Liver (tissue), 10 donors: ENCODE results near the gene GSKIP. TPM values are rescaled to one million over a fixed set of nuclear protein-coding genes. Genes with fewer than 3 reads are reported as not detected.

ENCODE experiments used
- DNase-seq: peaks from one replicate; pipeline ENCODE4 v3.0.0-alpha.2; 2017; ENCODE audit warnings: low spot score
- H3K27ac ChIP-seq, 2 donors: one replicate each; pipeline ENCODE4 v1.7.0; 2013; ENCODE audit warnings: inconsistent platforms in 2 of 2, low read length in 2 of 2, control low read depth in 1 of 2, low read depth in 1 of 2, mild to moderate bottlenecking in 1 of 2
- H3K27me3 ChIP-seq, 4 donors: one replicate each; pipeline versions ENCODE4 v1.6.1 to v1.7.0; 2013; ENCODE audit warnings: low read length in 3 of 4, inconsistent platforms in 1 of 4, mild to moderate bottlenecking in 1 of 4, moderate library complexity in 1 of 4; ENCODE audit not compliant: control insufficient read depth in 4 of 4, insufficient read depth in 4 of 4
- H3K36me3 ChIP-seq, 4 donors: one replicate each; pipeline versions ENCODE4 v1.6.1 to v1.7.0; 2013; ENCODE audit warnings: low read length in 3 of 4, mild to moderate bottlenecking in 3 of 4, low read depth in 1 of 4, moderate library complexity in 1 of 4; ENCODE audit not compliant: control insufficient read depth in 4 of 4, insufficient read depth in 3 of 4
- H3K4me1 ChIP-seq, 4 donors: one replicate each; pipeline versions ENCODE4 v1.6.1 to v1.7.0; 2013; ENCODE audit warnings: low read length in 3 of 4, mild to moderate bottlenecking in 3 of 4, moderate library complexity in 1 of 4; ENCODE audit not compliant: control insufficient read depth in 4 of 4, insufficient read depth in 4 of 4
- H3K4me3 ChIP-seq, 3 donors: one replicate each; pipeline versions ENCODE4 v1.6.1 to v1.7.0; 2013; ENCODE audit warnings: low read length in 3 of 3, control low read depth in 1 of 3, low read depth in 1 of 3, mild to moderate bottlenecking in 1 of 3
- H3K9ac ChIP-seq, 2 donors: one replicate each; pipeline ENCODE4 v1.7.0; 2013; ENCODE audit warnings: low read length in 2 of 2, mild to moderate bottlenecking in 2 of 2, moderate library complexity in 2 of 2, control low read depth in 1 of 2, low read depth in 1 of 2
- H3K9me3 ChIP-seq, 4 donors: one replicate each; pipeline versions ENCODE4 v1.6.1 to v1.7.0; 2013; ENCODE audit warnings: low read length in 3 of 4; ENCODE audit not compliant: control insufficient read depth in 4 of 4
- CTCF ChIP-seq: fragments of 150-350 bp; IDR thresholded peaks from 2 replicates; pipeline ENCODE4 v1.5.1; 2017; ENCODE audit warnings: improper control_type of control experiment, low read depth, low read length; ENCODE audit not compliant: missing input control
- FOXA1 ChIP-seq: IDR thresholded peaks from 2 replicates; pipeline ENCODE4 v1.6.1; 2016; ENCODE audit warnings: antibody characterized with exemption
- HNF4A ChIP-seq, 2 donors: conservative IDR thresholded peaks; 2 replicates each; pipeline ENCODE4 v1.6.1; 2016; ENCODE audit warnings: antibody characterized with exemption in 2 of 2, mild to moderate bottlenecking in 2 of 2
- HNF4G ChIP-seq: IDR thresholded peaks from 2 replicates; pipeline ENCODE4 v1.6.1; 2016; ENCODE audit warnings: antibody characterized with exemption
- RAD21 ChIP-seq, 2 donors: IDR thresholded peaks; 2 replicates each; pipeline ENCODE4 v1.6.1; 2016; ENCODE audit warnings: antibody characterized with exemption in 2 of 2, mild to moderate bottlenecking in 2 of 2
- RXRA ChIP-seq, 2 donors: IDR thresholded peaks; 2 replicates each; pipeline ENCODE4 v1.6.1; 2017 to 2018; ENCODE audit warnings: antibody characterized with exemption in 2 of 2, mild to moderate bottlenecking in 1 of 2
- TAF1 ChIP-seq: conservative IDR thresholded peaks from 2 replicates; pipeline ENCODE4 v1.6.1; 2016; ENCODE audit warnings: antibody characterized with exemption, mild to moderate bottlenecking
- ZBTB33 ChIP-seq: IDR thresholded peaks from 2 replicates; pipeline ENCODE4 v1.6.1; 2016; ENCODE audit warnings: antibody characterized with exemption
- WGBS: extraction: QIAGEN DNeasy Blood & Tissue Kit; methylation state at CpG from one replicate; pipeline ENCODE4 v1.1.7; 2013; 5-methylcytosine and 5-hydroxymethylcytosine counted together
- polyA plus RNA-seq, 2 donors: library from polyadenylated mRNA; stranded (reverse) in 1 of 2; unstranded in 1 of 2; fragments of 200-250 nt in 1 of 2; fragments of >200 nt in 1 of 2; fragmentation: Nextera tagmentation in 1 of 2; extraction: Ambion mirVana in 1 of 2; gene quantifications; one replicate each; pipeline versions ENCODE4 v1.2.1 to v1.2.3, GENCODE V29; 2013 to 2015
- small RNA-seq: library from RNA; depleted of rRNA; stranded (forward); fragments of <200 nt; gene quantifications from one replicate; pipeline ENCODE3, GENCODE V24; 2014
- total RNA-seq, 2 donors: library from RNA; depleted of rRNA; stranded (reverse); fragments of >200 nt; gene quantifications; one replicate each; pipeline ENCODE4 v1.2.3, GENCODE V29; 2014
- donor health status: healthy.
- donor health status: healthy.
- donor health status: healthy.
- donor health status: healthy.
- donor health status: healthy.

Gene GSKIP
- total and polyA plus RNA-seq, 4 donors: 10.9 to 23.7 (median 14.4) TPM

GRCh38 chr14:96423446-96424108 lies 60.3 kb downstream of the GSKIP start:
- Histone ChIP-seq H3K4me1 (peaks cover 0 to 7% (median under 1%) of the 10 kb centered on the region in 4 donors), H3K9ac (peak overlapping the region in 1 of 2 donors; percentile 32), H3K4me3 (peak overlapping the region; percentile 11 to 65 (median 54)), H3K36me3 (no peaks in the 10 kb centered on the region), H3K27me3 (no peaks in the 10 kb centered on the region), H3K27ac (no peak overlapping the region), H3K9me3 (no peaks in the 10 kb centered on the region)
- 58% methylated on average over 25 of the region's 25 CpGs for whole genome bisulfite sequencing
- no peak for DNase-seq
- TF ChIP-seq HNF4G (no peak), FOXA1 (no peak), ZBTB33 (no peak), HNF4A (conservative IDR thresholded peaks at IDR 0.05) (no peak), TAF1 (no peak)

GRCh38 chr14:96424109-96424989 lies 61.0 kb downstream of the GSKIP start:
- H3K9me3 ChIP-seq: no peaks in the 10 kb centered on the region
- H3K36me3 ChIP-seq: no peaks in the 10 kb centered on the region
- peaks cover 0 to 7% (median under 1%) of the 10 kb centered on the region in 4 donors for H3K4me1 ChIP-seq
- H3K27me3 ChIP-seq: no peaks in the 10 kb centered on the region
- H3K27ac ChIP-seq: peak overlapping the region in 1 of 2 donors; percentile 5
- peak; percentile 63 for DNase-seq
- peak overlapping the region; percentile 32 to 62 for H3K9ac ChIP-seq
- TF ChIP-seq CTCF: peak; percentile 89
- peak; percentile 98 to 99 for TF ChIP-seq RAD21 (IDR thresholded peaks at IDR 0.05)
- TF ChIP-seq TAF1: no peak
- peak in 1 of 2 donors; percentile 10 for TF ChIP-seq RXRA (IDR thresholded peaks at IDR 0.05)
- 7% methylated on average over 33 of the region's 33 CpGs for WGBS
- H3K4me3 ChIP-seq: peak overlapping the region; percentile 11 to 65 (median 54)

GRCh38 chr14:96434040-96434439 lies 70.7 kb downstream of the GSKIP start:
- TF ChIP-seq RAD21 (IDR thresholded peaks at IDR 0.05): peak in 1 of 2 donors; percentile 7
- TF ChIP-seq HNF4G: no peak
- Histone ChIP-seq H3K27me3 (no peaks in the 10 kb centered on the region), H3K27ac (no peak overlapping the region), H3K9ac (no peak overlapping the region), H3K9me3 (no peaks in the 10 kb centered on the region), H3K4me1 (no peaks in the 10 kb centered on the region), H3K4me3 (no peak overlapping the region), H3K36me3 (no peaks in the 10 kb centered on the region)
- no peak for DNase-seq
- 82% methylated on average over 4 of the region's 4 CpGs for WGBS

Small RNA genes lying within 50 kb of the gene (small RNA-seq; reads per million reads assigned to genes)
- gene RNU2-33P: 0.07 reads per million

Other genes with a start within 250 kb of the GSKIP start
- gene BDKRB2, start 158.7 kb upstream of the GSKIP start, total RNA-seq: under 1 TPM; 0.19 to 0.25 TPM
- gene BDKRB2, start 158.7 kb upstream of the GSKIP start, polyA plus RNA-seq: under 1 TPM; 0.10 to 0.15 TPM
- not detected for gene BDKRB1, start 107.3 kb upstream of the GSKIP start, total RNA-seq
- gene BDKRB1, start 107.3 kb upstream of the GSKIP start, polyA plus RNA-seq: not detected
- gene ATG2B, start 185 bp upstream of the GSKIP start, total RNA-seq: 10 to 100 TPM; 34.5 to 36.0 TPM
- 1 to 10 TPM; 4.7 to 6.5 TPM for gene ATG2B, start 185 bp upstream of the GSKIP start, polyA plus RNA-seq
- gene AK7, start 28.6 kb downstream of the GSKIP start, total RNA-seq: 1 to 10 TPM; 5.9 to 6.1 TPM
- 1 to 10 TPM in 1 of 2 donors, under 1 TPM in 1; 0.67 to 1.1 TPM for gene AK7, start 28.6 kb downstream of the GSKIP start, polyA plus RNA-seq
- 100 to 1,000 TPM in 1 of 2 donors, 10 to 100 TPM in 1; 89.7 to 107 TPM for gene PAPOLA, start 138.9 kb downstream of the GSKIP start, total RNA-seq
- 10 to 100 TPM; 29.4 to 53.4 TPM for gene PAPOLA, start 138.9 kb downstream of the GSKIP start, polyA plus RNA-seq